HepG2 (cell line): Measurements from ENCODE around the gene ULK4. TPM values are rescaled to one million over a fixed set of nuclear protein-coding genes. Genes with fewer than 3 reads are reported as not detected.

Source experiments
- CAMTA2 ChIP-seq: sonication (generic); formaldehyde crosslinking; IDR thresholded peaks from 2 replicates; pipeline ENCODE4 v1.4.0; 2020; ENCODE audit warnings: mild to moderate bottlenecking, missing genetic modification reagents, borderline replicate concordance
- GZF1 ChIP-seq: sonication (generic); formaldehyde crosslinking; IDR thresholded peaks from 2 replicates; pipeline ENCODE4 v1.5.1; 2020; ENCODE audit warnings: mild to moderate bottlenecking, missing genetic modification reagents
- HNRNPL ChIP-seq: fragments of 200-400 bp; formaldehyde crosslinking; IDR thresholded peaks from 2 replicates; pipeline ENCODE4 v1.6.1; 2017; ENCODE audit warnings: mild to moderate bottlenecking, low read depth, low read length
- MXD4 ChIP-seq: IDR thresholded peaks from 2 replicates; pipeline ENCODE4 v1.6.1; 2016; ENCODE audit warnings: mild to moderate bottlenecking, missing biosample characterization, missing genetic modification reagents
- NFE2L2 ChIP-seq: fragments of 150-350 bp; IDR thresholded peaks from 2 replicates; pipeline ENCODE4 v1.6.1; 2014; ENCODE audit warnings: low read length
- PBX2 ChIP-seq: IDR thresholded peaks from 2 replicates; pipeline ENCODE4 v1.6.1; 2016; ENCODE audit warnings: control low read depth
- PHF5A ChIP-seq: IDR thresholded peaks from one replicate; pipeline ENCODE4 v1.6.1; 2018; ENCODE audit warnings: low read depth, missing genetic modification reagents; ENCODE audit not compliant: unreplicated experiment
- RXRB ChIP-seq: IDR thresholded peaks from 2 replicates; pipeline ENCODE4 v1.6.1; 2016; ENCODE audit warnings: borderline replicate concordance, missing genetic modification reagents, missing compliant biosample characterization
- SRF ChIP-seq: IDR thresholded peaks from 2 replicates; pipeline ENCODE4 v1.6.1; 2011; ENCODE audit warnings: mild to moderate bottlenecking, low read depth, low read length, moderate library complexity
- STAG1 ChIP-seq: sonication (generic); formaldehyde crosslinking; IDR thresholded peaks from 2 replicates; pipeline ENCODE4 v1.4.0; 2020; ENCODE audit warnings: missing genetic modification reagents
- ZFP90 ChIP-seq: sonication (generic); formaldehyde crosslinking; IDR thresholded peaks from 2 replicates; pipeline ENCODE4 v1.8.0; 2022; ENCODE audit warnings: missing genetic modification reagents, mild to moderate bottlenecking, inconsistent platforms, borderline replicate concordance
- ZFY ChIP-seq: sonication (generic); formaldehyde crosslinking; IDR thresholded peaks from 2 replicates; pipeline ENCODE4 v1.4.0; 2020; ENCODE audit warnings: missing genetic modification reagents
- ZNF143 ChIP-seq: sonication (generic); formaldehyde crosslinking; IDR thresholded peaks from 2 replicates; pipeline ENCODE4 v1.4.0; 2020; ENCODE audit warnings: missing genetic modification reagents
- ZNF20 ChIP-seq: sonication (generic); formaldehyde crosslinking; IDR thresholded peaks from 2 replicates; pipeline ENCODE4 v1.4.0; 2020; ENCODE audit warnings: mild to moderate bottlenecking, moderate library complexity, missing genetic modification reagents
- ZNF350 ChIP-seq: sonication (generic); formaldehyde crosslinking; IDR thresholded peaks from 2 replicates; pipeline ENCODE4 v1.4.0; 2020; ENCODE audit warnings: mild to moderate bottlenecking, low read depth, missing genetic modification reagents, borderline replicate concordance
- ZNF639 ChIP-seq: conservative IDR thresholded peaks from 2 replicates; pipeline ENCODE4 v1.6.1; 2018; ENCODE audit warnings: missing genetic modification reagents
- ZNF777 ChIP-seq: sonication (generic); formaldehyde crosslinking; IDR thresholded peaks from 2 replicates; pipeline ENCODE4 v1.4.0; 2020; ENCODE audit warnings: missing genetic modification reagents
- ZNF800 ChIP-seq: sonication (generic); formaldehyde crosslinking; IDR thresholded peaks from 2 replicates; pipeline ENCODE4 v1.4.0; 2020; ENCODE audit warnings: missing genetic modification reagents
- polyA plus RNA-seq, 8 experiments: library from polyadenylated mRNA; depleted of rRNA in 3 of 8; stranded (reverse) in 7 of 8; unstranded in 1 of 8; fragments of >200 nt; fragmentation: Illumina TruSeq in 4 of 8; extraction: Trizol in 4 of 8; gene quantifications; 2 replicates each; pipeline versions ENCODE4 v1.2.1 to v1.2.3, GENCODE V29; 2011 to 2016; ENCODE audit warnings: low read depth in 4 of 8, missing spikeins in 1 of 8, mixed read lengths in 1 of 8; ENCODE audit not compliant: insufficient read depth in 1 of 8
- total RNA-seq, 5 experiments: library from RNA; depleted of rRNA; stranded (reverse); fragments of >200 nt; fragmentation: Illumina TruSeq; extraction: Trizol; gene quantifications; 2 replicates each; pipeline ENCODE4 v1.2.3, GENCODE V29; 2016; ENCODE audit warnings: low read depth in 1 of 5

Gene ULK4
- total and polyA plus RNA-seq, 2 of the 13 experiments (the other 11 are each of a cell fraction or from before 2014, with no cell fraction given): 6.7 to 11.8 TPM

GRCh38 chr3:41960826-41961750 is 815 bp downstream of the ULK4 start (continued):
- TF ChIP-seq SRF (no peak), GZF1 (CRISPR knock-in tag) (no peak), ZNF20 (CRISPR knock-in tag) (no peak), RXRB (no peak), ZNF639 (CRISPR knock-in tag) (no peak), ZNF777 (CRISPR knock-in tag) (peak; percentile 25; the same call in 1 of the 2 replicates), ZFY (0 out of 2 replicates have a peak, but pooled peaks have one; percentile 9), STAG1 (CRISPR knock-in tag) (no peak), CAMTA2 (CRISPR knock-in tag) (no peak), ZNF143 (CRISPR knock-in tag) (no peak), MXD4 (CRISPR knock-in tag) (no peak), PBX2 (no peak), ZNF350 (CRISPR knock-in tag) (no peak), NFE2L2 (no peak), ZFP90 (CRISPR knock-in tag) (0 out of 2 replicates have a peak, but pooled peaks have one; percentile 3), HNRNPL (0 out of 2 replicates have a peak, but pooled peaks have one; percentile 5), ZNF800 (CRISPR knock-in tag) (peak; percentile 55; the same call in 1 of the 2 replicates), PHF5A (CRISPR knock-in tag) (no peak)
